Karpas-422 (cell line): Measurements from ENCODE around the gene CRHR1. TPM values are rescaled to one million over a fixed set of nuclear protein-coding genes. Genes with fewer than 3 reads are reported as not detected.

Source experiments
- DNase-seq: peaks from one replicate; pipeline ENCODE4 v3.0.0-alpha.2; 2015
- H2AFZ ChIP-seq: fragments of 200-600 bp; sonication (generic); 2 replicates; pipeline ENCODE4 v1.6.1; 2014; ENCODE audit warnings: antibody characterized with exemption, low read length, mixed read lengths
- H3K27ac ChIP-seq: fragments of 200-600 bp; sonication (generic); 2 replicates; pipeline ENCODE4 v1.5.1; 2014; ENCODE audit warnings: mild to moderate bottlenecking, low read length, moderate library complexity
- H3K27me3 ChIP-seq: fragments of 200-600 bp; sonication (generic); 2 replicates; pipeline ENCODE4 v1.6.1; 2014; ENCODE audit warnings: low read length, mixed read lengths
- H3K36me3 ChIP-seq: fragments of 200-600 bp; sonication (generic); 2 replicates; pipeline ENCODE4 v1.6.1; 2014; ENCODE audit warnings: low read length, mixed read lengths; ENCODE audit not compliant: insufficient read depth
- H3K4me1 ChIP-seq: fragments of 200-600 bp; sonication (generic); 2 replicates; pipeline ENCODE4 v1.6.1; 2014; ENCODE audit warnings: mild to moderate bottlenecking, low read length, mixed read lengths
- H3K4me2 ChIP-seq: fragments of 200-600 bp; sonication (generic); 2 replicates; pipeline ENCODE4 v1.6.1; 2014; ENCODE audit warnings: low read length, low read depth, mild to moderate bottlenecking; ENCODE audit not compliant: poor library complexity, severe bottlenecking
- H3K4me3 ChIP-seq: fragments of 200-600 bp; sonication (generic); 2 replicates; pipeline ENCODE4 v1.5.1; 2014; ENCODE audit warnings: mild to moderate bottlenecking, antibody characterized with exemption, low read length, mixed read lengths
- H3K79me2 ChIP-seq: fragments of 200-600 bp; sonication (generic); 2 replicates; pipeline ENCODE4 v1.6.1; 2014; ENCODE audit warnings: mild to moderate bottlenecking, low read length, mixed read lengths
- H3K9ac ChIP-seq: fragments of 200-600 bp; sonication (generic); 2 replicates; pipeline ENCODE4 v1.6.0; 2014; ENCODE audit warnings: low read length
- H3K9me2 ChIP-seq: fragments of 200-600 bp; sonication (generic), shearing (Covaris generic); replicated peaks from 2 replicates; pipeline ENCODE4 v1.6.0; 2014; ENCODE audit warnings: mild to moderate bottlenecking, low read length, moderate library complexity; ENCODE audit not compliant: insufficient read depth
- H3K9me3 ChIP-seq: fragments of 300-700, 200-600 bp; sonication (generic); 2 replicates; pipeline ENCODE4 v1.6.1; 2014; ENCODE audit warnings: low read length, mixed read lengths
- H4K20me1 ChIP-seq: fragments of 200-600 bp; sonication (generic); 2 replicates; pipeline ENCODE4 v1.6.1; 2014; ENCODE audit warnings: mild to moderate bottlenecking, antibody characterized with exemption, low read length, low read depth; ENCODE audit not compliant: insufficient read depth
- total RNA-seq: library from RNA; depleted of rRNA; stranded (reverse); fragments of >200 nt; shearing (Covaris generic); gene quantifications from 2 replicates; pipeline ENCODE4 v1.2.3, GENCODE V29; 2014; ENCODE audit warnings: low replicate concordance

The CRHR1 gene
- total RNA-seq, 1 experiment from 2014 or later, result not detected

DNA sequence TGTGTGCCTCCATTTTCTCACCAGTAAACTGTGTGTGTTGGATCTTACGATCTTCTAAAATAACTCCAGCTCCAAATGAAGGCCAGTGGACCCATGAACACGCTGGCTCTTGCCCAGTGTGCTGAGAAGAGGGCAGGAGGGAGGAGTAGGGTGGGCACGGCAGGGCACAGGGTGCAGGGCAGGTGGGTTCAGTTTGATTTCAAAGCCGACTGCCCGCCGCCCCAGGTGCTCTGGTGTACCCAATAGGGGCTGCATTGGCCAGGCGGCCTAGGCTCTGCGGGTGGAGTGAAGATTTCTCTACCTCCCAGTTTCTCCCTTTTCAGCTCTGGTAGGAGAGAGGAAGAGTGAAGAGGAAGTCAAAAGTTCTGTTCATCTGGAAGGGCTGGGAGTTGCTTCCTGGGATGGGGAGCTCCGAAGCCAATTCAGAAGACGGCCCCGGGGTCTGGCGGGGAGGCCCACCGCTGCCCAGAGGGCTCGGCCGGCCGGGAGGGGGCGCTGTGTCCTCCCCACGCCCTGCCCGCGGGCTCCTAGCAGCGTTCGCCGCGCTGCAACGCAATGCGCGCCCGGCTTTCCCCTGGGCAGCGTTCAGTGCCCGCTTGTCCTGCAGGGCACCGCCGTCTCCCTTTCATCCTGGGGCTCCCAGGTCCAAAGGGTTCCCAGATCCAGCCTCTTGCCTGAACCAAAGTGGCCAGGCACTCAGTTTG is 1.1 kb upstream of the CRHR1 start:
- Histone ChIP-seq H3K4me3 (no peak overlapping the region), H3K4me2 (no peak overlapping the region), H3K27ac (no peak overlapping the region), H3K79me2 (no peaks in the 10 kb centered on the region), H3K4me1 (no peaks in the 10 kb centered on the region), H4K20me1 (no peaks in the 10 kb centered on the region), H3K36me3 (no peaks in the 10 kb centered on the region), H2AFZ (no peak overlapping the region), H3K9ac (no peak overlapping the region), H3K27me3 (no peaks in the 10 kb centered on the region), H3K9me3 (no peaks in the 10 kb centered on the region), H3K9me2 (no peaks in the 10 kb centered on the region)
- DNase-seq, result no peak

DNA sequence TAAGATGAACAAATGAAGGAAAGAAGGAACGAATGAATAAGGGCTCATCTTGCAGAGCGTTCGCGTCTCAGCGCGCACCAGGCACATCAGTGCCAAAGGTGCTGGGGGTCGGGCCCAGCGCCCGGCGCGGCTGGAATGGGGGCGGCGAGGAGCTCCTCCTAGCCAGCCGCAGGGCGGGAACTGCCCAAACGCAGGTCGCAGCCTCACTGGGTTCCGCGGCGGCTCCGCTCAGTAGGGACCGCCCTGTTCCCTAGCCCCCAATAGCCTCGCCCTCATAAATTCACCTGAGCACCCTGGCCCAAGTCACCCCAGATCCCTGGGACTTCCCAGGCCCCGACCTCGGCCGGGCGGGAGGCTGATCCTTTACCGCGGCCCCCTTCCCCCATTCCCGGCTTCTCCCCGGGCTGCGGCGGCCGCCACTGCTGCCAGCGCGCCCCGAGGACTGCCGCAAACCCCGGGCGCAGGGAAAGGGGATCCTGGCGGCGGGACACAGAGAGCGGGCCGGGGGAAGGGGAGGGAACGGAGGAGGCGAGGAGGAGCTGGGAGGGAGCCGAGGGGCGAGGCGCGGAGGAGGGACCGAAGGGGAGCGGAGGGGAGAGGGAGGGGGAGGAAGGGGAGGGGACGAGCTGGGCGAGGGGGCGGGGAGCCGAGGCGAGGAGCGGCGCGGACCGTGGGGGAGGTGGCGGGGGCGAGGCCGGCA is 377 bp upstream of the CRHR1 start:
- Histone ChIP-seq H3K27ac (no peak overlapping the region), H2AFZ (no peak overlapping the region), H3K79me2 (no peaks in the 10 kb centered on the region), H3K4me1 (no peaks in the 10 kb centered on the region), H3K9me2 (no peaks in the 10 kb centered on the region), H3K9me3 (no peaks in the 10 kb centered on the region), H3K4me3 (no peak overlapping the region), H4K20me1 (no peaks in the 10 kb centered on the region), H3K27me3 (no peaks in the 10 kb centered on the region), H3K36me3 (no peaks in the 10 kb centered on the region), H3K4me2 (no peak overlapping the region), H3K9ac (no peak overlapping the region)
- no peak for DNase-seq

DNA sequence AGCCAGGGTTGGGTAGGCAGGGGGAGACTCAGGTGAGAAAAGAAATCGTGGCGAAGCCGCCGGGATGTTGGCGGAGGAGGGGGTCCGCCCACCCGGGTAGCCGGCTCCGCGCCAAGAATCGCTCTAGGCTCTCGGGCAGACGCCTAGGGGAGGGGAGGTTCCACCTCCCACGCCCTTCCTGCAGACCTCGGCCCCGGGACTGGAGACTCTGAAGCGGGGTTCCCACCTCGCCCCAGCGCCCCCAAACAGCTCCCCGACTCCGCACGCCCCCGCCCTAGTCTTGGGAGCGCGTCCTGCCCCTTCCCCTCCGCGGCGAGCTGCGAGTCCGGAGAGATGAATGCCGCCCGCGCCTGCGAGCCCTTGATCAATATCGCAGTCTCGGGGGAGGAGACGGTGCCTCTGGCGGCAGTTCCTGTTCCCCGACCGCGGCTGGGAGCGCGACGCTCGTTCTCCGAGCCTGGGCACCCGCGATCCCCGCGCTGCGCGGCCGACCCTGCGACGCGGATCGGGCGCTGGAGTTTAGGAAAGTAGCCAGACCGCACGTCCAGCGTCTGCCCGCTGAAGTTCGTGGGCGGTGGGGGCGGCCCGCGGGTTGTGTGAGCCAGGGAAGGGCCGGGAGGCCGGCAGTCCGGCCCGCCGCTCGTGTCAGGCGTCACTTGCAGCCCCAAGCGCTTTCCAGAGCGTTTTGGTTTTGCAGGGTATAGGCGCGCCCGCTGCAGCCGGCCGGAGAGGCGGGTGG is 790 bp downstream of the CRHR1 start:
- Histone ChIP-seq H3K4me3 (no peak overlapping the region), H3K9me2 (no peaks in the 10 kb centered on the region), H3K27ac (no peak overlapping the region), H3K27me3 (no peaks in the 10 kb centered on the region), H3K79me2 (no peaks in the 10 kb centered on the region), H3K9me3 (no peaks in the 10 kb centered on the region), H3K4me2 (no peak overlapping the region), H3K4me1 (peaks cover 4% of the 10 kb centered on the region; the same call in 1 of the 2 replicates), H3K9ac (no peak overlapping the region), H4K20me1 (no peaks in the 10 kb centered on the region), H3K36me3 (no peaks in the 10 kb centered on the region), H2AFZ (no peak overlapping the region)
- DNase-seq, result no peak

DNA sequence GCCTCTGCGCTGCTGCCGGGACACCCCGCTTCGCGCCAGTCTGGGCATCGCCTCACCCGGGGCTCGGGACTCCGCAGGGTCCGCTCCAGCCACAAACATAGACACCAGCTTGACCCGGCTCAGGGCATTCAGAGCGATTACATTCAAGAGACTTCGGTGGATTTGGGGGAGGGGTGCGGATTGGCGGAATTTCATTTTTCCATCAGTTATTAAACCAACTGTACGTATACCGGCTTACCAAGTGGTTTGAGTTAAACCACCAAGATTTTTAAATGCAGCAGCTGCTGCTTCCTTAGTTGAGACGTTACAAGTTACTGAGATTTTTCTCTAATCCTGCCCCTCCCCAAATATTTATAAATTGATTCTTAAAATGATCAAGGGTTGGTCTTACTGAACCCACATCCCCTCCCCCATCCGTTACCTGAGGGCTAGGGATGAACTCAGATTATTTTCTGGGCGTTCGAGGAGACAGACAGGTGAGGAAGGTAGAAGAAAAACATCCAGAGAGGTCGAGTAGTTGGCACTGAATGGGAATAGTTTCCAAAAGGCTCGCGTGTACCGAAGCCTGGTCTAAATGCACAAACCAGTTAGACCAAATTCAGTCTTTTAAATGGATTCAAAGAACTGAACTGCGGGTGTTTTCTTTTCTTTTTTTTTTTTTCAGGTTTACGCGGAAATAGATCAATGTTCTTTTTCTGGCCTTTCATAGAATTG is 1.5 kb downstream of the CRHR1 start:
- Histone ChIP-seq H4K20me1 (no peaks in the 10 kb centered on the region), H3K4me3 (no peak overlapping the region), H3K79me2 (no peaks in the 10 kb centered on the region), H3K9ac (no peak overlapping the region), H3K36me3 (no peaks in the 10 kb centered on the region), H3K4me2 (no peak overlapping the region), H3K4me1 (peaks cover 5% of the 10 kb centered on the region; the same call in 1 of the 2 replicates), H3K27me3 (no peaks in the 10 kb centered on the region), H2AFZ (no peak overlapping the region), H3K27ac (no peak overlapping the region), H3K9me2 (no peaks in the 10 kb centered on the region), H3K9me3 (no peaks in the 10 kb centered on the region)
- DNase-seq, result no peak

DNA sequence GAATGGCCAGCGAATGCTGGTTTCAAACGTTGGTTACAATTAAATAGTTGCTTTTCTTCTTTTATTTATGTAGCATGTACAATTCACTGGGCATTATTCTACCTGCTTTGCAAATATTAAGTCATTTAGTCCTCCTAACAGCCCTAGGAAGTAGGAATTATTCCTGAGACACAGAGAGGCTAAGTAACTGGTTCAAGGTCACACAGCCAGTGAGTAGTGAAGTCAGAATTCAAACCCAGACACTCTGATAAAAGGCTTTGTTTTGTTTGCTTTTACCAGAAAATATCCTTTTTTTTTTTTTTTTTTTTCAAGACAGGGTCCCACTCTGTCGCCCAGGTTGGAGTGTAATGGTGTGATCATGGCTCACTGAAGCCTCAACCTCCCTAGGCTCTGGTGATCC is 2.2 kb downstream of the CRHR1 start:
- Histone ChIP-seq H2AFZ (no peak overlapping the region), H3K9me2 (no peaks in the 10 kb centered on the region), H3K27me3 (no peaks in the 10 kb centered on the region)

DNA sequence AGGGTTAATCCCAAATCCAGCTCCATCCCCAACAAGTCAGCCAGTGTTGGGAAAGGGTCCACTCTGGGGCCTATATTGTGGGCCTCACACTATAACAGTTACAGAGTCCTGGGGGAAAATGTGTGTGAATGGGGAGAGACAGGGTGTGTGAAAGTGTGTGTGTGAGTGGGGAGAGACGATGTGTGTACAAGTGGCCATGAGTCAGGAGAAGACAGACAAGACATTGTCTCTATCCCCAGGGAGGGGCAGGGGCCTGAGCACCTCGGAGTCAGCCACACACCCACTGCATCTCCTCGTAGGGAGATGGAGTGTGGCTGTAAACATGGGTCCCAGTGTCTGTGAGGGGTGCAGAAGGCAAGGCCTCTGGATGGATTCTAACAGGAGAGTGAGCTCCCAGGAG is 2.9 kb downstream of the CRHR1 start:
- no peak overlapping the region for H3K27ac ChIP-seq
- no peak overlapping the region for H3K9ac ChIP-seq
- no peaks in the 10 kb centered on the region for H4K20me1 ChIP-seq
- H3K4me1 ChIP-seq, result peaks cover 5% of the 10 kb centered on the region; the same call in 1 of the 2 replicates
- no peaks in the 10 kb centered on the region for H3K9me3 ChIP-seq
- no peaks in the 10 kb centered on the region for H3K36me3 ChIP-seq
- no peak overlapping the region for H2AFZ ChIP-seq
- H3K9me2 ChIP-seq, result no peaks in the 10 kb centered on the region
- H3K4me2 ChIP-seq, result no peak overlapping the region
- no peaks in the 10 kb centered on the region for H3K79me2 ChIP-seq
- no peak overlapping the region for H3K4me3 ChIP-seq
- DNase-seq, result no peak
- H3K27me3 ChIP-seq, result no peaks in the 10 kb centered on the region

More for the DNA sequence above, 2.2 kb downstream of the CRHR1 start:
- Histone ChIP-seq H3K4me1 (peaks cover 5% of the 10 kb centered on the region; the same call in 1 of the 2 replicates), H3K4me3 (no peak overlapping the region), H3K36me3 (no peaks in the 10 kb centered on the region), H3K4me2 (no peak overlapping the region), H3K79me2 (no peaks in the 10 kb centered on the region), H4K20me1 (no peaks in the 10 kb centered on the region), H3K27ac (no peak overlapping the region), H3K9ac (no peak overlapping the region), H3K9me3 (no peaks in the 10 kb centered on the region)
- no peak for DNase-seq

DNA sequence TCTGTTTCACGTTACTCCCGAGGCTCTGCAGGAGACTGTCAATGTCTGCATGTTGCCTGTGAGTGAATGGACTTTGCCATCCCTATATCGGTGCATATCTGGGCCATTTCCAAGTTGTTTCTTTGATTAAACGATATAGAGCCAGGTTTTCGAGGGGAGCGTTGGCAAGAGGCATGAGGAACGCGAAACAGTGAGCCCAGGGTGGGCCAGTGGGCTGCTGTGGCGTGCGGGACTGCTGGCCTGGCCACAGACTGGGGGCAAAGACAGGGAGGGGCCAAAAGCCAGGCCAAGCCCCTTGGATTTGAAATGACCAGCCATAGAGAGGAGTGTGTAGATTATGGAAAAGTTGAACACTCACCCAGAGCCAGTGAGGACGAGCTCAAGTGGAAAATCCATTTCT is 3.5 kb downstream of the CRHR1 start:
- H3K4me3 ChIP-seq, result no peak overlapping the region
- peaks cover 5% of the 10 kb centered on the region; the same call in 1 of the 2 replicates for H3K4me1 ChIP-seq
- H3K4me2 ChIP-seq, result no peak overlapping the region
- H3K9ac ChIP-seq, result no peak overlapping the region
- no peaks in the 10 kb centered on the region for H3K9me2 ChIP-seq
- no peaks in the 10 kb centered on the region for H3K79me2 ChIP-seq
- H4K20me1 ChIP-seq, result no peaks in the 10 kb centered on the region
- no peak for DNase-seq
- H2AFZ ChIP-seq, result no peak overlapping the region
- H3K9me3 ChIP-seq, result no peaks in the 10 kb centered on the region
- no peak overlapping the region for H3K27ac ChIP-seq
- H3K27me3 ChIP-seq, result no peaks in the 10 kb centered on the region
- no peaks in the 10 kb centered on the region for H3K36me3 ChIP-seq

DNA sequence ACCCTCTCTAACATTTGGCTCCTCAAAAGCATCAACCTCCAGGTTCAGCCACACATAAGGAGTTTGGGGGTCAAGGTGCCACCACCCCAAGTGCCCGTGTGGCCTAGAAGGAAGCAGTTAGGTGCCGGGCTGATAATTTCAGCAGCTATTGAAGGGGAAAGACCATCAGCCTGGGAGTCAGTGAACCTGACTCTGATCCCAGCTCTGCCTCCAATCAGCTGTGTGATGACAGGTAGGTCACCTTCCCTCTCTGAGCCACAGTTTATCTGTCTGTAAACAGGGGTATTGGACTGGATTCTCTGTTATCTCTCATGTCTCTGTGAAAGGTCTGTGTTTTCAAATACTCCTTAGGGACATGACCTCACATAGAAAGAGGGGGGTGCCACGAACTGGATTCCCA is 3.9 kb downstream of the CRHR1 start:
- H3K9me2 ChIP-seq, result no peaks in the 10 kb centered on the region
- H3K4me1 ChIP-seq, result peaks cover 5% of the 10 kb centered on the region; the same call in 1 of the 2 replicates
- H4K20me1 ChIP-seq, result no peaks in the 10 kb centered on the region
- H3K79me2 ChIP-seq, result no peaks in the 10 kb centered on the region
- H3K9ac ChIP-seq, result no peak overlapping the region
- DNase-seq, result no peak
- H3K27me3 ChIP-seq, result no peaks in the 10 kb centered on the region
- H2AFZ ChIP-seq, result no peak overlapping the region
- no peak overlapping the region for H3K4me3 ChIP-seq
- no peak overlapping the region for H3K27ac ChIP-seq
- no peak overlapping the region for H3K4me2 ChIP-seq
- H3K9me3 ChIP-seq, result no peaks in the 10 kb centered on the region
- H3K36me3 ChIP-seq, result no peaks in the 10 kb centered on the region
